AG09309 (cell line): ENCODE measurements around the gene SLC4A4.

Experiments used
- DNase-seq: peaks from one replicate; pipeline ENCODE4 v3.0.0-alpha.2; 2010; ENCODE audit warnings: low read depth
- H3K4me3 ChIP-seq: 2 replicates; pipeline ENCODE4 v1.5.1; 2011; ENCODE audit warnings: mild to moderate bottlenecking, low read depth, low read length, moderate library complexity; ENCODE audit not compliant: control insufficient read depth
- TF ChIP-seq, protein P1 (sequence below): IDR thresholded peaks from 2 replicates; pipeline ENCODE4 v1.5.1; 2011; ENCODE audit warnings: mild to moderate bottlenecking, low read depth, low read length, inconsistent platforms; ENCODE audit not compliant: insufficient read depth, control insufficient read depth; ENCODE audit errors: missing control alignments

Gene SLC4A4

DNA sequence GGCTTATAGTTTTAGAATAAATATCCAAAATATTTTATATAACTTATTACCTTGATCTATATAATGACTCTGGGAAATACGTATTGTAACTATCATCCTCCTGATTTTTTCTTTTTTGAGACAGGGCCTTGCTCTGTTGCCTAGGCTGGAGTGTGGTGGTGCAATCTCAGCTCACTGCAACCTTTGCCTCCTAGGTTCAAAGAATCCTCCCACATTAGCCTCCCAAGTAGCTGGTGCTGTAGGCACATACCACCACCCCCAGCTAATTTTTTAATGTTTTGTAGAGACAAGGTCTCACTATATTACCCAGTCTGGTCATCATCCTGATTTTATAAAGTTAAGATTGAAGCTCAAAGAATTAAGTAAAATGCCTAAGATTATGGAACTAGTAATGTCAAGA is 193.6 kb downstream of the SLC4A4 start:
- H3K4me3 ChIP-seq = no peak overlapping the region
- TF ChIP-seq, protein P1, sequence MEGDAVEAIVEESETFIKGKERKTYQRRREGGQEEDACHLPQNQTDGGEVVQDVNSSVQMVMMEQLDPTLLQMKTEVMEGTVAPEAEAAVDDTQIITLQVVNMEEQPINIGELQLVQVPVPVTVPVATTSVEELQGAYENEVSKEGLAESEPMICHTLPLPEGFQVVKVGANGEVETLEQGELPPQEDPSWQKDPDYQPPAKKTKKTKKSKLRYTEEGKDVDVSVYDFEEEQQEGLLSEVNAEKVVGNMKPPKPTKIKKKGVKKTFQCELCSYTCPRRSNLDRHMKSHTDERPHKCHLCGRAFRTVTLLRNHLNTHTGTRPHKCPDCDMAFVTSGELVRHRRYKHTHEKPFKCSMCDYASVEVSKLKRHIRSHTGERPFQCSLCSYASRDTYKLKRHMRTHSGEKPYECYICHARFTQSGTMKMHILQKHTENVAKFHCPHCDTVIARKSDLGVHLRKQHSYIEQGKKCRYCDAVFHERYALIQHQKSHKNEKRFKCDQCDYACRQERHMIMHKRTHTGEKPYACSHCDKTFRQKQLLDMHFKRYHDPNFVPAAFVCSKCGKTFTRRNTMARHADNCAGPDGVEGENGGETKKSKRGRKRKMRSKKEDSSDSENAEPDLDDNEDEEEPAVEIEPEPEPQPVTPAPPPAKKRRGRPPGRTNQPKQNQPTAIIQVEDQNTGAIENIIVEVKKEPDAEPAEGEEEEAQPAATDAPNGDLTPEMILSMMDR = no peak
- no peak for DNase-seq

DNA sequence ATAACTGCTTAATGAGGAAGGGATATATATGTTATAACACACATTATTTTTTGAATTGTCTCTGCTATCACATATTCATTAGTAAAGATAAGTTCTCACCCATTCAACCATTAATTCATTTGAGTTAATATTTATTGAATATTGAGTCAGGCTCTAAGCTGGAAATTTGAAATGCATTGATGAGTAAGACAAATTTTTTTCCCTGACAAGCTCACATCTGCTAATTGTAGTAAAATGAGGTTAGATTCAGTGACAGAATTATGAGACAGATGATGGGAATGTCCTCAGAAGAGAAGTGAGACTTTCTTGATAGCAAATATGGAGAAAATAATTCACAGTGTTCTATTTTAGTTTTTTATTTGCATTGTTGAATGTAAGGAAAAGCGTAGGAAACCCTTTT is 194.3 kb downstream of the SLC4A4 start:
- no peak overlapping the region for H3K4me3 ChIP-seq
- TF ChIP-seq, protein P1 = no peak
- no peak for DNase-seq

DNA sequence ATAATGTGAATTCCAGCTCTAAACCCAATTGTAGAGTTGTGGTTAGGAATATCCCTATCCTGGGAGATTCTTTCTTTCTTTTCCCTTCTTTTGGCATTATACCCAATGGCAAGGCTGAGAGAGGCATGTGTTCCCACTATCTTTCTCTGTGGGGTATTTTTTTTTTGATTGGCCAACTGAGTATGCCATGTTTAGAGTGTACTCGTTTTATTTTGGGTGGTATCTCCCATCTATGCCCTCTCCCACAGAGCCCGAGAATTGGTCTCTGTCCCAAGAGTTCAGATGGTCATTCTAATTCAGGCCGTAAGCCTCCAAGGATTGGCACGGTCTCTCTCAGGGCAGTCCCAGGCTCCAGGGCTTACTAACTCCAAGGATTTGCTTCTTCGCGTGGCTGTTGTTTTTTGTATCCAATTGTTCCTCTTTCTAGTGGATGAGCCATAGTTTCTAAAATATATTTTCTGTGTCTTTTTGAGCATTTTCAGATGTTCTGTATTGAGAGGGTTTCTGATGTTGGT is 198.8 kb downstream of the SLC4A4 start:
- H3K4me3 ChIP-seq = no peak overlapping the region
- TF ChIP-seq, protein P1 = no peak
- DNase-seq = no peak

DNA sequence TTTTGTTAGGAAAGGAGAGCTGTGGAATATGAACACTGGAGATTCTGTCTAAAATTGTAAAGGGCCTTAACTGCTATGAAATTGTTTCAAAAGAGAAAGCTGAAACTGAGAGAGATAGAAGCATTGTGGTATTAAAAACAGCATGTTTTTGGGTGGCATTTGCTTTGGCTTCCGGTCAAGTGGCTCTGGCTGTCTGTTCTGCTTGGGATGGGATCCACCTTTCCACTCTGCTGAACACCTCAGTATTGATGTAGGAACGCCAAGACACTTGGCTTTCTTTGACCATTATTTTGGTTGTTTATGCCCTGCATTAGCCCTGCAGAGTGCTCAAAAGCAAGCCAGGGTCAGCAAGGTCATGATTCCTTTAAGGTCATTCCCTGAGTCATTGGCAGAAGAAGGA is 199.7 kb downstream of the SLC4A4 start:
- TF ChIP-seq, protein P1 = no peak
- DNase-seq = no peak
- no peak overlapping the region for H3K4me3 ChIP-seq

DNA sequence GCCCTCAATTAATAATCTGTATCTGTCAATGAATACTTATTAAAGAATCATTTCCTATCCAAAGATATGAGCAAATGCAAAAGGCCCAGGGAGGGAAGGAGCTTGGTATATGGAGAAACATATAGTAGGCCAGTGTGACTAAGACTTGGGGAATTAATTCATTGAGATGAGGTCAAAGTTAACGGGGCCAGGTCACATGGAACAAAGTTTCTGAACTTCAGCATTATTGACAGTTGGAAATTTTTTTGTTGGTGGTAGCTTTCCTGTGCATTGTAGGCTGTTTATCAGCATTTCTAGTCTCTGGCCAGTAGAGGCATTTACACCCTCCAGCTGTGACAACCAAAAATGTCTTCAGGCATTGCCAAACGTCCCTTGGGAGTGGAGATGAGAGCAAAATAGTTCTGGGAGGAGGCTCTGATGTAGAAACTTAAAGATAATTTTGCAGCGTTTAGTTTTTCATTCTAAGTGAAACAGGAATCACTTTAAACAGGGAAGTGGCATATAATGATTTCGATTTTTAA is 202.0 kb downstream of the SLC4A4 start:
- H3K4me3 ChIP-seq = no peak overlapping the region
- TF ChIP-seq, protein P1 = no peak
- DNase-seq = no peak

DNA sequence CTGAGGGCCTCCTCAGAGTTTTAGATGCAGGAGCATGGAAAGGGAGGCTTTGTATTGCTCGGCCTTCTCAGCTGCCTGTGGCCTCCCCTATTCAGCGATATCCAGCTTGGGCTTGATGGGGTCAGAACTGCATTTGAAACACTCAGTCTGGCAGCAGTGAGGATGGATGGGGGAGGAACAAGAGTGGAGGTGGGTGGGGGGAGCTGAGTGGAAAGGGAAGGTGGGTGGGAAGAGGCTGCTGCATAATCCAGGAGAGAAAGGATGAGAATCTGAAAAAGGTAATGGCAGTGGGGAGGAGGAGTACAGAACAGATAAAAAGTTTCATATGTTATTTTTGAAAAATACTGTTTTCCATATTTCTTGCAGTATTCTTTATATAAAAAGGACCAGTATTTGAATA is 202.7 kb downstream of the SLC4A4 start:
- DNase-seq = no peak
- H3K4me3 ChIP-seq = no peak overlapping the region
- TF ChIP-seq, protein P1 = no peak
